Right lobe of liver (tissue), 6 donors: ENCODE measurements around the gene FBRSL1. TPM values are rescaled to one million over a fixed set of nuclear protein-coding genes. Genes with fewer than 3 reads are reported as not detected.
"Not testable (repeated sequence)": the region's sequence is repeated elsewhere in the genome, so short reads cannot be mapped to it uniquely, and the experiment has no call there.

Source experiments
- ATAC-seq, 4 donors: fragments of 200-7000 bp; cut with Tn5 transposase; one replicate each; pipeline ENCODE4 v1.9.1; 2020; ENCODE audit warnings: mild to moderate bottlenecking in 4 of 4, moderate library complexity in 4 of 4
- DNase-seq, 3 donors: peaks; one replicate each; pipeline ENCODE4 v3.0.0-alpha.2; 2020
- H3K27ac ChIP-seq, 3 donors: fragments of 200-600 bp; one replicate each; pipeline ENCODE4 v1.8.0; 2022
- H3K27me3 ChIP-seq, 2 donors: fragments of 200-600 bp; one replicate each; pipeline ENCODE4 v1.8.0; 2022
- H3K36me3 ChIP-seq, 4 donors: fragments of 200-600 bp; sonication (generic) in 1 of 4; one replicate each; pipeline versions ENCODE4 v1.5.1 to v1.8.0; 2017 to 2022; ENCODE audit warnings: control low read depth in 1 of 4
- H3K4me1 ChIP-seq, 4 donors: fragments of 200-600 bp; sonication (generic) in 1 of 4; one replicate each; pipeline versions ENCODE4 v1.5.1 to v1.8.0; 2017 to 2022; ENCODE audit warnings: control low read depth in 1 of 4
- H3K4me3 ChIP-seq, 3 donors: fragments of 200-600 bp; one replicate each; pipeline ENCODE4 v1.8.0; 2022
- H3K9me3 ChIP-seq, 4 donors: fragments of 200-600 bp; sonication (generic) in 1 of 4; one replicate each; pipeline versions ENCODE4 v1.5.1 to v1.8.0; 2017 to 2022; ENCODE audit warnings: control low read depth in 1 of 4
- CTCF ChIP-seq, 4 donors: fragments of 200-600 bp in 3 of 4; fragments of 450-650 bp in 1 of 4; IDR thresholded peaks; one replicate each; pipeline versions ENCODE4 v1.5.1 to v1.8.0; 2016 to 2022; ENCODE audit warnings: antibody characterized with exemption in 4 of 4, mild to moderate bottlenecking in 2 of 4
- POLR2A ChIP-seq: fragments of 450-650 bp; IDR thresholded peaks from one replicate; pipeline ENCODE4 v1.6.1; 2017; ENCODE audit warnings: antibody characterized with exemption, mild to moderate bottlenecking
- WGBS: methylation state at CpG from one replicate; pipeline ENCODE4 v1.1.6; 2018; ENCODE audit warnings: low coverage, low lambda C conversion rate; ENCODE audit not compliant: insufficient coverage; ENCODE audit errors: missing lambda C conversion rate; 5-methylcytosine and 5-hydroxymethylcytosine counted together
- intact Hi-C, 2 donors: fragments of 100-400 bp; cut with DNase I; formaldehyde crosslinking; loops; one replicate each; pipeline versions ENCODE4 v1.11.2 to v1.14.1; 2022
- total RNA-seq, 6 experiments: library from RNA; depleted of rRNA in 2 of 6; stranded (reverse); fragments of >200 nt in 2 of 6; fragmentation: NEBNext Ultra II Directional in 3 of 6; extraction: Animal tissue kit (Norgen Biotek cat#: 25700) in 3 of 6; gene quantifications; one replicate each; pipeline versions ENCODE4 v1.1.0 to v1.2.4, GENCODE V29; 2016 to 2023
- donor health status: DM: no; HTN: yes; CAD: no.
- donor health status: DM: no; HTN: no; CAD: no.
- donor health status: DM: no; HTN: no; CAD: no.
- donor health status: DM: no; HTN: yes; CAD: no.
- donor health status: DM: no; HTN: yes; CAD: no.

Gene FBRSL1
- total RNA-seq, 6 experiments from 2014 or later: 16.2 to 27.6 (median 23.3) TPM

GRCh38 chr12:132474237-132474741 lies 15.7 kb upstream of the FBRSL1 start:
- no peak overlapping the region for H3K27ac ChIP-seq

GRCh38 chr12:132474799-132475303 lies 15.1 kb upstream of the FBRSL1 start:
- H3K9me3 ChIP-seq, H3K27ac ChIP-seq, DNase-seq, H3K4me1 ChIP-seq, H3K36me3 ChIP-seq, ATAC-seq, intact Hi-C loops, H3K27me3 ChIP-seq, H3K4me3 ChIP-seq: not testable (repeated sequence)
- 22% methylated on average over 18 of the region's 56 CpGs for WGBS

More at GRCh38 chr12:132474237-132474741, 15.7 kb upstream of the FBRSL1 start:
- no peak for ATAC-seq
- intact Hi-C loops: no loop called here
- TF ChIP-seq POLR2A (no peak), CTCF (IDR thresholded peaks at IDR 0.05) (no peak)
- Histone ChIP-seq H3K4me1 (no peaks in the 10 kb centered on the region), H3K36me3 (no peaks in the 10 kb centered on the region), H3K4me3 (no peak overlapping the region), H3K27me3 (no peaks in the 10 kb centered on the region), H3K9me3 (no peaks in the 10 kb centered on the region)
- peak in 2 of 3 donors; percentile 17 to 55 for DNase-seq
- no CpG with 5 or more reads among the region's 35 CpGs for WGBS

DNA sequence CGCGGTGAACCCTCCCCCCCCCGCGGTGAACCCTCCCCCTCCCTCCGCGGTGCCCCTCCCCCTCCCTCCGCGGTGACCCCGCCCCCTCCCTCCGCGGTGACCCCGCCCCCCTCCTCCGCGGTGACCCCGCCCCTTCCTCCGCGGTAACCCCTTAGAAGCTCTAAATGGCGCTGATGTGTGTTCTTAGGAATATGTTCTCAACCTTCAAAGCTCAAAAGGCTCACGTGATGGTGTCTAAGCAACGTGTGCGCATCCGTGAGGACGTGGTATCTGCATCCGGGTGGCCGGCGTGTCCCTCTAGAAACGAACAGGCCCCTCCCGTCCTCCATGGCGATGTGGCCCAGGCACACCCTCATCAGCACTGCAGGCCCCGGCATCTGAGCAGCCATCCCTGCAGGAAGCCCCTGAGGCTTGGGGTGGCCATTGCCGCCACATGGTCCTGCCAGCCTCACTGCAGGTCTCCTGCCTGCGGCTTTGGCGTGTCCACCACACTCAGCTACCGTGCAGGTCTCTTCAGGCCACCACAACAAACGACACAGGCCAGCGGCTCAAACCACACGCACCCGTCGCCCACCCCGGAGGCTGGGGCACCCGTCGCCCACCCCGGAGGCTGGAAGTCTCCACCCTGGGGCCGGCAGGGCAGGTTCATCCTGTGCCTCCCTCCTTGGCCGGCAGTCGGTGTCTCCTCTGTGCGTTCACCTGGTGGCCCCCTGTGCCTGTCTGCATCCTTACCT lies 14.5 kb upstream of the FBRSL1 start:
- 45% methylated on average over 18 of the region's 47 CpGs for WGBS
- H3K27ac ChIP-seq: no peak overlapping the region
- H3K4me1 ChIP-seq: no peaks in the 10 kb centered on the region
- peak in 2 of 3 donors; percentile 15 to 50 for DNase-seq
- no peak for ATAC-seq
- no peak overlapping the region for H3K4me3 ChIP-seq
- TF ChIP-seq POLR2A (no peak), CTCF (IDR thresholded peaks at IDR 0.05) (no peak)
- no peaks in the 10 kb centered on the region for H3K27me3 ChIP-seq
- H3K36me3 ChIP-seq: no peaks in the 10 kb centered on the region
- no peaks in the 10 kb centered on the region for H3K9me3 ChIP-seq
- intact Hi-C loops: no loop called here

DNA sequence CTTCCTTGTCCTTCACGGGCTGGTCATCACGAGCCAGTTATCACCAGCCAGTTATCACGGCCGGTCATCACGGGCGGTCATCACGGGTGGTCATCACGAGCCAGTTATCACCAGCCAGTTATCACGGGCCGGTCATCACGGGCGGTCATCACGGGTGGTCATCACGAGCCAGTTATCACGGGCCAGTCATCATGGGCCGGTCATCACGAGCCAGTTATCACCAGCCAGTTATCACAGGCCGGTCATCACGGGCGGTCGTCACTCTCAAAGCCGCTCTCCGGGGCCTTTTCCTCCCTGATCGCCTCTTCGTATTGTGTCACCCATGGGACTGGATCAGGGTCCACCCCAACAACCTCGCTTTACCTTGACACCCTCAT lies 13.9 kb upstream of the FBRSL1 start:
- Histone ChIP-seq H3K9me3 (no peaks in the 10 kb centered on the region), H3K4me1 (no peaks in the 10 kb centered on the region), H3K27ac (no peak overlapping the region), H3K4me3 (no peak overlapping the region), H3K27me3 (no peaks in the 10 kb centered on the region), H3K36me3 (no peaks in the 10 kb centered on the region)
- ATAC-seq (no peak), DNase-seq (peak in 1 of 3 donors; percentile 47)
- TF ChIP-seq CTCF (IDR thresholded peaks at IDR 0.05) (no peak), POLR2A (no peak)
- 79% methylated on average over 11 of the region's 26 CpGs for WGBS
- intact Hi-C loops: no loop called here

DNA sequence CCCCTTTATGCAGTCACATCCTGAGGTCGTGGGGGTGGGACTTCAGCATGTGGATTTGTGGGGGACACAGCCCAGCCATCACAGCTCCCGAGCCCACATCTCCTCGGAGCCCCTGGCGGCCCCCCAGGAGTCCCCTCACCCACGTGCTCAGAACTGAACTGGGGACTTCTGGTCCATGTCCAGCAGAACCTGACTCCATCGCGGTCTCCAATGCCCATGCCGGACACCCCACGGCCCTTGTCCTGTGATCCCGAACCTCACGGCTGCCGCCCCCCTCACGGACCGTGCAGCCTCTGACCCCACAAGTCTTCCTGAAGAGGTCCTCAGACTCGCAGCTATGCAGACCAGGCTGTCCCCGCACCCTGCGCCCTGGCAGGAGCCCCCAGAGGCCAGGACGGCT lies 13.5 kb upstream of the FBRSL1 start:
- Histone ChIP-seq H3K36me3 (no peaks in the 10 kb centered on the region), H3K9me3 (no peaks in the 10 kb centered on the region), H3K4me3 (no peak overlapping the region), H3K27ac (no peak overlapping the region), H3K4me1 (no peaks in the 10 kb centered on the region), H3K27me3 (no peaks in the 10 kb centered on the region)
- no peak for ATAC-seq
- intact Hi-C loops: no loop called here
- TF ChIP-seq POLR2A: no peak
- no peak for TF ChIP-seq CTCF (IDR thresholded peaks at IDR 0.05)
- DNase-seq: peak in 2 of 3 donors; percentile 10 to 46
- WGBS: 80% methylated on average over 6 of the region's 18 CpGs
